Measurements from ENCODE around the gene CSPG4.
A peak's percentile ranks its signal among the peaks of the same experiment; 100 is the strongest.

The CSPG4 gene

GRCh38 chr15:75651810-75652543, 60.7 kb downstream of the CSPG4 start:
- Mint-ChIP-seq H3K36me3 (no peaks in the 10 kb centered on the region), H3K4me1 (peaks cover 14% of the 10 kb centered on the region), H3K27me3 (peaks cover 10% of the 10 kb centered on the region), H3K27ac (no peak overlapping the region), H3K4me3 (no peak overlapping the region), H3K9me3 (no peaks in the 10 kb centered on the region)
- ATAC-seq: no peak

GRCh38 chr15:75650908-75651809, 61.5 kb downstream of the CSPG4 start:
- Mint-ChIP-seq H3K4me3 (no peak overlapping the region), H3K27ac (no peak overlapping the region), H3K4me1 (peaks cover 22% of the 10 kb centered on the region), H3K9me3 (no peaks in the 10 kb centered on the region), H3K27me3 (peaks cover 10% of the 10 kb centered on the region), H3K36me3 (no peaks in the 10 kb centered on the region)
- no peak for ATAC-seq

- Mint-ChIP-seq H3K27me3 (peaks cover 10% of the 10 kb centered on the region), H3K27ac (no peak overlapping the region), H3K9me3 (no peaks in the 10 kb centered on the region), H3K4me3 (no peak overlapping the region), H3K4me1 (peaks cover 24% of the 10 kb centered on the region), H3K36me3 (no peaks in the 10 kb centered on the region)
- no peak for ATAC-seq
Measured at GRCh38 chr15:75649848-75650247, 62.8 kb downstream of the CSPG4 start.

- H3K27ac Mint-ChIP-seq: no peak overlapping the region
- H3K4me3 Mint-ChIP-seq: no peak overlapping the region
- H3K4me1 Mint-ChIP-seq: peaks cover 24% of the 10 kb centered on the region
- ATAC-seq: no peak
- peaks cover 10% of the 10 kb centered on the region for H3K27me3 Mint-ChIP-seq
- H3K36me3 Mint-ChIP-seq: no peaks in the 10 kb centered on the region
- no peaks in the 10 kb centered on the region for H3K9me3 Mint-ChIP-seq
Measured at GRCh38 chr15:75649045-75649761, 63.4 kb downstream of the CSPG4 start.

- Mint-ChIP-seq H3K9me3 (no peaks in the 10 kb centered on the region), H3K27me3 (peaks cover 10% of the 10 kb centered on the region), H3K4me1 (peaks cover 24% of the 10 kb centered on the region), H3K4me3 (peak overlapping the region; percentile 77), H3K27ac (peak overlapping the region; percentile 70), H3K36me3 (no peaks in the 10 kb centered on the region)
- ATAC-seq: no peak
Measured at GRCh38 chr15:75648156-75649000, 64.3 kb downstream of the CSPG4 start.

GRCh38 chr15:75647370-75648155, 65.1 kb downstream of the CSPG4 start, which contains the start of gene SNX33:
SNX33 (plus strand) TSS chr15:75647912; CDS start chr15:75649103, 1,191 bp downstream.
- Mint-ChIP-seq H3K9me3 (no peaks in the 10 kb centered on the region), H3K27me3 (peaks cover 10% of the 10 kb centered on the region), H3K4me1 (peaks cover 24% of the 10 kb centered on the region), H3K27ac (peak within 1 kb of the TSS; percentile 70), H3K36me3 (no peaks in the 10 kb centered on the region), H3K4me3 (peak within 1 kb of the TSS; percentile 84)
- ATAC-seq: peak; percentile 68

GRCh38 chr15:75646944-75647364, 65.7 kb downstream of the CSPG4 start:
- Mint-ChIP-seq H3K9me3 (no peaks in the 10 kb centered on the region), H3K27ac (peak overlapping the region; percentile 70), H3K27me3 (peaks cover 10% of the 10 kb centered on the region), H3K4me1 (peaks cover 25% of the 10 kb centered on the region), H3K4me3 (peak overlapping the region; percentile 84), H3K36me3 (no peaks in the 10 kb centered on the region)
- ATAC-seq: peak; percentile 24

GRCh38 chr15:75646112-75646943, 66.3 kb downstream of the CSPG4 start:
- H3K27ac Mint-ChIP-seq: peak overlapping the region; percentile 70
- ATAC-seq: no peak
- H3K9me3 Mint-ChIP-seq: no peaks in the 10 kb centered on the region
- H3K4me3 Mint-ChIP-seq: peak overlapping the region; percentile 84
- H3K27me3 Mint-ChIP-seq: peaks cover 10% of the 10 kb centered on the region
- no peaks in the 10 kb centered on the region for H3K36me3 Mint-ChIP-seq
- peaks cover 24% of the 10 kb centered on the region for H3K4me1 Mint-ChIP-seq

- Mint-ChIP-seq H3K27me3 (peaks cover 10% of the 10 kb centered on the region), H3K27ac (no peak overlapping the region), H3K9me3 (no peaks in the 10 kb centered on the region), H3K4me1 (peaks cover 29% of the 10 kb centered on the region), H3K4me3 (no peak overlapping the region), H3K36me3 (no peaks in the 10 kb centered on the region)
- no peak for ATAC-seq
Measured at GRCh38 chr15:75644376-75644775, 68.3 kb downstream of the CSPG4 start.

GRCh38 chr15:75641603-75642002, 71.0 kb downstream of the CSPG4 start:
- Mint-ChIP-seq H3K36me3 (peaks cover 5% of the 10 kb centered on the region), H3K4me1 (peaks cover 48% of the 10 kb centered on the region), H3K27me3 (no peaks in the 10 kb centered on the region), H3K4me3 (no peak overlapping the region), H3K27ac (peak overlapping the region; percentile 97), H3K9me3 (no peaks in the 10 kb centered on the region)
- ATAC-seq: no peak

- Mint-ChIP-seq H3K27ac (peak overlapping the region; percentile 97), H3K4me1 (peaks cover 47% of the 10 kb centered on the region), H3K27me3 (no peaks in the 10 kb centered on the region), H3K4me3 (peak overlapping the region; percentile 94), H3K9me3 (no peaks in the 10 kb centered on the region), H3K36me3 (peaks cover 7% of the 10 kb centered on the region)
- no peak for ATAC-seq
Measured at GRCh38 chr15:75641179-75641503, 71.5 kb downstream of the CSPG4 start.

GRCh38 chr15:75640483-75641178, 72.0 kb downstream of the CSPG4 start:
- H3K27ac Mint-ChIP-seq: peak overlapping the region; percentile 97
- H3K4me1 Mint-ChIP-seq: peaks cover 50% of the 10 kb centered on the region
- peak overlapping the region; percentile 94 for H3K4me3 Mint-ChIP-seq
- ATAC-seq: peak; percentile 67
- H3K36me3 Mint-ChIP-seq: peaks cover 11% of the 10 kb centered on the region
- H3K9me3 Mint-ChIP-seq: no peaks in the 10 kb centered on the region
- H3K27me3 Mint-ChIP-seq: no peaks in the 10 kb centered on the region
